GM23338 (cell line): ENCODE data around the gene MLLT6. TPM values are rescaled to one million over a fixed set of nuclear protein-coding genes. Genes with fewer than 3 reads are reported as not detected.

Experiments
- ATAC-seq: fragments of 200-7000 bp; cut with Tn5 transposase; 3 replicates; pipeline ENCODE4 v1.9.1; 2020
- DNase-seq: peaks from one replicate; pipeline ENCODE4 v3.0.0-alpha.2; 2015; ENCODE audit warnings: low spot score
- H2AFZ ChIP-seq: fragments of 200-600 bp; sonication (generic); 2 replicates; pipeline ENCODE4 v1.8.0; 2016; ENCODE audit warnings: antibody characterized with exemption, mild to moderate bottlenecking, moderate library complexity
- H3F3A ChIP-seq: fragments of 200-600 bp; sonication (generic); replicated peaks from 2 replicates; pipeline ENCODE4 v1.8.0; 2017; ENCODE audit warnings: antibody characterized with exemption, mixed run types, low read depth
- H3K27ac ChIP-seq: fragments of 200-600 bp; sonication (generic); 2 replicates; pipeline ENCODE4 v1.6.1; 2016; ENCODE audit warnings: low read depth
- H3K27me3 ChIP-seq: fragments of 200-600 bp; sonication (generic); 2 replicates; pipeline ENCODE4 v1.8.0; 2016; ENCODE audit warnings: mild to moderate bottlenecking, mixed run types, moderate library complexity; ENCODE audit not compliant: insufficient read depth
- H3K36me3 ChIP-seq: fragments of 200-600 bp; sonication (generic); 2 replicates; pipeline ENCODE4 v1.8.0; 2016; ENCODE audit warnings: mild to moderate bottlenecking; ENCODE audit not compliant: insufficient read depth
- H3K4me1 ChIP-seq: fragments of 200-600 bp; sonication (generic); 2 replicates; pipeline ENCODE4 v1.8.0; 2016; ENCODE audit warnings: mild to moderate bottlenecking, moderate library complexity; ENCODE audit not compliant: insufficient read depth
- H3K4me2 ChIP-seq: fragments of 200-600 bp; sonication (generic); 2 replicates; pipeline ENCODE4 v1.7.1; 2017; ENCODE audit warnings: mixed run types
- H3K4me3 ChIP-seq: fragments of 200-600 bp; sonication (generic); 2 replicates; pipeline ENCODE4 v1.6.1; 2016; ENCODE audit warnings: mixed run types
- H3K79me2 ChIP-seq: fragments of 200-600 bp; sonication (generic); replicated peaks from 2 replicates; pipeline ENCODE4 v1.8.0; 2017; ENCODE audit warnings: mild to moderate bottlenecking; ENCODE audit not compliant: insufficient read depth
- H3K9me2 ChIP-seq: fragments of 200-600 bp; sonication (generic); 2 replicates; pipeline ENCODE4 v1.8.0; 2017; ENCODE audit not compliant: insufficient read depth
- H4K20me1 ChIP-seq: fragments of 200-600 bp; sonication (generic); replicated peaks from 2 replicates; pipeline ENCODE4 v1.8.0; 2017; ENCODE audit warnings: mild to moderate bottlenecking; ENCODE audit not compliant: insufficient read depth
- H3K27ac Mint-ChIP-seq: 2 replicates; pipeline ENCODE4 v1.8.0; 2020; ENCODE audit warnings: inconsistent platforms, mild to moderate bottlenecking, moderate library complexity, mixed read lengths
- H3K27me3 Mint-ChIP-seq: 3 replicates; pipeline ENCODE4 v1.8.0; 2022; ENCODE audit warnings: low read depth, mild to moderate bottlenecking, moderate library complexity, mixed read lengths, inconsistent platforms; ENCODE audit not compliant: insufficient read depth, poor library complexity
- H3K36me3 Mint-ChIP-seq: 3 replicates; pipeline ENCODE4 v1.8.0; 2021; ENCODE audit warnings: low read depth, mild to moderate bottlenecking, inconsistent platforms, moderate library complexity, mixed read lengths
- H3K4me1 Mint-ChIP-seq: 3 replicates; pipeline ENCODE4 v1.8.0; 2020; ENCODE audit warnings: mild to moderate bottlenecking, inconsistent platforms, mixed read lengths
- H3K4me3 Mint-ChIP-seq: 3 replicates; pipeline ENCODE4 v1.8.0; 2021; ENCODE audit warnings: moderate library complexity, mild to moderate bottlenecking, inconsistent platforms, mixed read lengths
- H3K9me3 Mint-ChIP-seq: 3 replicates; pipeline ENCODE4 v1.8.0; 2020; ENCODE audit warnings: moderate library complexity, mild to moderate bottlenecking, inconsistent platforms, mixed read lengths
- CREB1 ChIP-seq: fragments of 250-450 bp; sonication (Bioruptor Pico); IDR thresholded peaks from 2 replicates; pipeline ENCODE4 v1.5.0; 2020; ENCODE audit warnings: low read depth, mild to moderate bottlenecking, moderate library complexity
- ETS1 ChIP-seq: IDR thresholded peaks from 2 replicates; pipeline ENCODE4 v1.6.1; 2016; ENCODE audit warnings: antibody characterized with exemption
- EZH2 ChIP-seq: fragments of 200-600 bp; sonication (generic); IDR thresholded peaks from one replicate; pipeline ENCODE4 v1.8.0; 2017; ENCODE audit warnings: antibody characterized with exemption, mild to moderate bottlenecking, low read depth; ENCODE audit not compliant: unreplicated experiment
- EZH2phosphoT487 ChIP-seq: fragments of 200-600 bp; sonication (generic); IDR thresholded peaks from one replicate; pipeline ENCODE4 v1.8.1; 2018; ENCODE audit warnings: antibody characterized with exemption; ENCODE audit not compliant: unreplicated experiment
- JUNB ChIP-seq: IDR thresholded peaks from one replicate; pipeline ENCODE4 v1.6.1; 2016; ENCODE audit warnings: antibody characterized with exemption; ENCODE audit not compliant: unreplicated experiment
- NANOG ChIP-seq: IDR thresholded peaks from 2 replicates; pipeline ENCODE4 v1.6.1; 2016; ENCODE audit warnings: antibody characterized with exemption, borderline replicate concordance
- POLR2AphosphoS5 ChIP-seq: IDR thresholded peaks from 2 replicates; pipeline ENCODE4 v1.6.1; 2016; ENCODE audit warnings: antibody characterized with exemption, low read depth
- STAT1 ChIP-seq: IDR thresholded peaks from one replicate; pipeline ENCODE4 v1.6.1; 2016; ENCODE audit warnings: antibody characterized with exemption; ENCODE audit not compliant: unreplicated experiment
- ZNF114 ChIP-seq: fragments of 250-450 bp; sonication (Bioruptor Pico); IDR thresholded peaks from 2 replicates; pipeline ENCODE4 v1.5.0; 2020; ENCODE audit warnings: mild to moderate bottlenecking, moderate library complexity
- ZNF331 ChIP-seq: fragments of 250-450 bp; sonication (Bioruptor Pico); IDR thresholded peaks from 2 replicates; pipeline ENCODE4 v1.5.0; 2020; ENCODE audit warnings: low read depth, mild to moderate bottlenecking, moderate library complexity
- polyA plus RNA-seq: library from polyadenylated mRNA; unstranded; fragments of >200 nt; fragmentation: Nextera tagmentation; extraction: Ambion mirVana; gene quantifications from 2 replicates; pipeline ENCODE4 v1.2.1, GENCODE V29; 2016
- total RNA-seq: library from RNA; depleted of rRNA; stranded (reverse); fragments of >200 nt; shearing (Covaris generic); gene quantifications from 2 replicates; pipeline ENCODE4 v1.2.3, GENCODE V29; 2014
- TF ChIP-seq, protein P1 (sequence below): IDR thresholded peaks from one replicate; pipeline ENCODE4 v1.6.1; 2018; ENCODE audit warnings: antibody characterized with exemption; ENCODE audit not compliant: unreplicated experiment
- TF ChIP-seq, protein P2 (sequence below): fragments of 250-450 bp; sonication (Bioruptor Pico); IDR thresholded peaks from 2 replicates; pipeline ENCODE4 v1.5.0; 2020; ENCODE audit warnings: mild to moderate bottlenecking, moderate library complexity
- TF ChIP-seq, protein P3 (sequence below), 2 experiments: fragments of 200-600 bp in 1 of 2; sonication (generic) in 1 of 2; conservative IDR thresholded peaks; 2 replicates each; pipeline versions ENCODE4 v1.5.1 to v1.6.1; 2016 to 2017; ENCODE audit warnings: antibody characterized with exemption in 2 of 2, low read depth in 2 of 2, mild to moderate bottlenecking in 2 of 2, moderate library complexity in 1 of 2

Gene MLLT6
- total and polyA plus RNA-seq, 2 experiments from 2014 or later: 2.6 to 2.8 TPM

DNA sequence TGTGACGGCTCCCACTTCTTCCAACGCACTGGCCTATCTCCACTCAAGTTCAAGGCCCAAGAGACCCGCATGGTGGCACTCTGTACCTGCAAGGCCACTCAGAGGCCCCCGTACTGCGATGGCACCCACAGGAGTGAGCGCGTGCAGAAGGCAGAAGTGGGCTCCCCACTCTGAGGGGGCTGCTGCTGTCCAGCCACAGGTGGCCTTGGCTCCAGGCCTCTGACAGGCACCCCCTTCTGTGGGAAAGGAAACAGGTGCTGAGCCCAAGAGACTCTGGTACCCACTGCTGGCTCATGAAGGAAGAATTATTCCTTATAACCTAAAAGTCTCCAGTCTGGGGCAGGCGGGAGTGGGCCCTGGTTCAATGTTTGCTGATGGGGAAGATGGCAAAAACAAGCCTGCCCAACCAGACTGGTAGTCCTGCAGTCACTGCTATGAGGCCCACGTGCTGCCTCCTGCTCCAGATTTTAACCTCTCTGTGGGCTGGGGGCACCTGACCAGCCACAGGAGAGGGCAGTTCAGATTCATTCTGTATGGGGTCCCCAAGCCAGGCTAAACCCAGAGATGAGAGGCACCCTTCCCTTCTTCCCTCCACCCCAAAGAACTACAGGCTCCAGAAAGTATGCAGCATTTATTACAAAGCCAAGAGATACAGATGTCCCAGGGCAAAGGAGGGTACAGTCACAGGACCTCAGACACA, 28.4 kb downstream of the MLLT6 start:
- H3K27me3 Mint-ChIP-seq: peaks cover 33% of the 10 kb centered on the region
- Histone ChIP-seq H3K27me3 (peaks cover 13% of the 10 kb centered on the region), H3K27ac (no peak overlapping the region), H2AFZ (no peak overlapping the region), H3K9me2 (no peaks in the 10 kb centered on the region), H4K20me1 (peaks cover 25% of the 10 kb centered on the region), H3F3A (peaks cover 15% of the 10 kb centered on the region), H3K79me2 (no peaks in the 10 kb centered on the region), H3K36me3 (peaks cover 4% of the 10 kb centered on the region), H3K4me2 (no peak overlapping the region), H3K4me3 (no peak overlapping the region), H3K4me1 (peaks cover 22% of the 10 kb centered on the region)
- no peak for ATAC-seq
- peaks cover 28% of the 10 kb centered on the region for H3K4me1 Mint-ChIP-seq
- no peak overlapping the region; the same call in 2 of the 3 replicates for H3K4me3 Mint-ChIP-seq
- H3K36me3 Mint-ChIP-seq: peaks cover 46% of the 10 kb centered on the region
- H3K9me3 Mint-ChIP-seq: no peaks in the 10 kb centered on the region
- H3K27ac Mint-ChIP-seq: no peak overlapping the region
- no peak for DNase-seq
- TF ChIP-seq EZH2 (no peak), STAT1 (no peak), POLR2AphosphoS5 (no peak), JUNB (no peak), EZH2phosphoT487 (no peak), CREB1 (CRISPR knock-in tag) (no peak), ZNF331 (CRISPR knock-in tag) (no peak), ETS1 (no peak), ZNF114 (CRISPR knock-in tag) (no peak), NANOG (no peak)
- TF ChIP-seq, protein P1, sequence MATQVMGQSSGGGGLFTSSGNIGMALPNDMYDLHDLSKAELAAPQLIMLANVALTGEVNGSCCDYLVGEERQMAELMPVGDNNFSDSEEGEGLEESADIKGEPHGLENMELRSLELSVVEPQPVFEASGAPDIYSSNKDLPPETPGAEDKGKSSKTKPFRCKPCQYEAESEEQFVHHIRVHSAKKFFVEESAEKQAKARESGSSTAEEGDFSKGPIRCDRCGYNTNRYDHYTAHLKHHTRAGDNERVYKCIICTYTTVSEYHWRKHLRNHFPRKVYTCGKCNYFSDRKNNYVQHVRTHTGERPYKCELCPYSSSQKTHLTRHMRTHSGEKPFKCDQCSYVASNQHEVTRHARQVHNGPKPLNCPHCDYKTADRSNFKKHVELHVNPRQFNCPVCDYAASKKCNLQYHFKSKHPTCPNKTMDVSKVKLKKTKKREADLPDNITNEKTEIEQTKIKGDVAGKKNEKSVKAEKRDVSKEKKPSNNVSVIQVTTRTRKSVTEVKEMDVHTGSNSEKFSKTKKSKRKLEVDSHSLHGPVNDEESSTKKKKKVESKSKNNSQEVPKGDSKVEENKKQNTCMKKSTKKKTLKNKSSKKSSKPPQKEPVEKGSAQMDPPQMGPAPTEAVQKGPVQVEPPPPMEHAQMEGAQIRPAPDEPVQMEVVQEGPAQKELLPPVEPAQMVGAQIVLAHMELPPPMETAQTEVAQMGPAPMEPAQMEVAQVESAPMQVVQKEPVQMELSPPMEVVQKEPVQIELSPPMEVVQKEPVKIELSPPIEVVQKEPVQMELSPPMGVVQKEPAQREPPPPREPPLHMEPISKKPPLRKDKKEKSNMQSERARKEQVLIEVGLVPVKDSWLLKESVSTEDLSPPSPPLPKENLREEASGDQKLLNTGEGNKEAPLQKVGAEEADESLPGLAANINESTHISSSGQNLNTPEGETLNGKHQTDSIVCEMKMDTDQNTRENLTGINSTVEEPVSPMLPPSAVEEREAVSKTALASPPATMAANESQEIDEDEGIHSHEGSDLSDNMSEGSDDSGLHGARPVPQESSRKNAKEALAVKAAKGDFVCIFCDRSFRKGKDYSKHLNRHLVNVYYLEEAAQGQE: no peak
- TF ChIP-seq, protein P2, sequence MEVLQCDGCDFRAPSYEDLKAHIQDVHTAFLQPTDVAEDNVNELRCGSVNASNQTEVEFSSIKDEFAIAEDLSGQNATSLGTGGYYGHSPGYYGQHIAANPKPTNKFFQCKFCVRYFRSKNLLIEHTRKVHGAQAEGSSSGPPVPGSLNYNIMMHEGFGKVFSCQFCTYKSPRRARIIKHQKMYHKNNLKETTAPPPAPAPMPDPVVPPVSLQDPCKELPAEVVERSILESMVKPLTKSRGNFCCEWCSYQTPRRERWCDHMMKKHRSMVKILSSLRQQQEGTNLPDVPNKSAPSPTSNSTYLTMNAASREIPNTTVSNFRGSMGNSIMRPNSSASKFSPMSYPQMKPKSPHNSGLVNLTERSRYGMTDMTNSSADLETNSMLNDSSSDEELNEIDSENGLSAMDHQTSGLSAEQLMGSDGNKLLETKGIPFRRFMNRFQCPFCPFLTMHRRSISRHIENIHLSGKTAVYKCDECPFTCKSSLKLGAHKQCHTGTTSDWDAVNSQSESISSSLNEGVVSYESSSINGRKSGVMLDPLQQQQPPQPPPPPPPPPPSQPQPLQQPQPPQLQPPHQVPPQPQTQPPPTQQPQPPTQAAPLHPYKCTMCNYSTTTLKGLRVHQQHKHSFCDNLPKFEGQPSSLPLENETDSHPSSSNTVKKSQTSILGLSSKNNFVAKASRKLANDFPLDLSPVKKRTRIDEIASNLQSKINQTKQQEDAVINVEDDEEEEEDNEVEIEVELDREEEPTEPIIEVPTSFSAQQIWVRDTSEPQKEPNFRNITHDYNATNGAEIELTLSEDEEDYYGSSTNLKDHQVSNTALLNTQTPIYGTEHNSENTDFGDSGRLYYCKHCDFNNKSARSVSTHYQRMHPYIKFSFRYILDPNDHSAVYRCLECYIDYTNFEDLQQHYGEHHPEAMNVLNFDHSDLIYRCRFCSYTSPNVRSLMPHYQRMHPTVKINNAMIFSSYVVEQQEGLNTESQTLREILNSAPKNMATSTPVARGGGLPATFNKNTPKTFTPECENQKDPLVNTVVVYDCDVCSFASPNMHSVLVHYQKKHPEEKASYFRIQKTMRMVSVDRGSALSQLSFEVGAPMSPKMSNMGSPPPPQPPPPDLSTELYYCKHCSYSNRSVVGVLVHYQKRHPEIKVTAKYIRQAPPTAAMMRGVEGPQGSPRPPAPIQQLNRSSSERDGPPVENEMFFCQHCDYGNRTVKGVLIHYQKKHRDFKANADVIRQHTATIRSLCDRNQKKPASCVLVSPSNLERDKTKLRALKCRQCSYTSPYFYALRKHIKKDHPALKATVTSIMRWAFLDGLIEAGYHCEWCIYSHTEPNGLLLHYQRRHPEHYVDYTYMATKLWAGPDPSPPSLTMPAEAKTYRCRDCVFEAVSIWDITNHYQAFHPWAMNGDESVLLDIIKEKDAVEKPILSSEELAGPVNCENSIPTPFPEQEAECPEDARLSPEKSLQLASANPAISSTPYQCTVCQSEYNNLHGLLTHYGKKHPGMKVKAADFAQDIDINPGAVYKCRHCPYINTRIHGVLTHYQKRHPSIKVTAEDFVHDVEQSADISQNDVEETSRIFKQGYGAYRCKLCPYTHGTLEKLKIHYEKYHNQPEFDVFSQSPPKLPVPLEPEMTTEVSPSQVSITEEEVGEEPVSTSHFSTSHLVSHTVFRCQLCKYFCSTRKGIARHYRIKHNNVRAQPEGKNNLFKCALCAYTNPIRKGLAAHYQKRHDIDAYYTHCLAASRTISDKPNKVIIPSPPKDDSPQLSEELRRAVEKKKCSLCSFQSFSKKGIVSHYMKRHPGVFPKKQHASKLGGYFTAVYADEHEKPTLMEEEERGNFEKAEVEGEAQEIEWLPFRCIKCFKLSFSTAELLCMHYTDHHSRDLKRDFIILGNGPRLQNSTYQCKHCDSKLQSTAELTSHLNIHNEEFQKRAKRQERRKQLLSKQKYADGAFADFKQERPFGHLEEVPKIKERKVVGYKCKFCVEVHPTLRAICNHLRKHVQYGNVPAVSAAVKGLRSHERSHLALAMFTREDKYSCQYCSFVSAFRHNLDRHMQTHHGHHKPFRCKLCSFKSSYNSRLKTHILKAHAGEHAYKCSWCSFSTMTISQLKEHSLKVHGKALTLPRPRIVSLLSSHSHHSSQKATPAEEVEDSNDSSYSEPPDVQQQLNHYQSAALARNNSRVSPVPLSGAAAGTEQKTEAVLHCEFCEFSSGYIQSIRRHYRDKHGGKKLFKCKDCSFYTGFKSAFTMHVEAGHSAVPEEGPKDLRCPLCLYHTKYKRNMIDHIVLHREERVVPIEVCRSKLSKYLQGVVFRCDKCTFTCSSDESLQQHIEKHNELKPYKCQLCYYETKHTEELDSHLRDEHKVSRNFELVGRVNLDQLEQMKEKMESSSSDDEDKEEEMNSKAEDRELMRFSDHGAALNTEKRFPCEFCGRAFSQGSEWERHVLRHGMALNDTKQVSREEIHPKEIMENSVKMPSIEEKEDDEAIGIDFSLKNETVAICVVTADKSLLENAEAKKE: no peak
- TF ChIP-seq, protein P3, sequence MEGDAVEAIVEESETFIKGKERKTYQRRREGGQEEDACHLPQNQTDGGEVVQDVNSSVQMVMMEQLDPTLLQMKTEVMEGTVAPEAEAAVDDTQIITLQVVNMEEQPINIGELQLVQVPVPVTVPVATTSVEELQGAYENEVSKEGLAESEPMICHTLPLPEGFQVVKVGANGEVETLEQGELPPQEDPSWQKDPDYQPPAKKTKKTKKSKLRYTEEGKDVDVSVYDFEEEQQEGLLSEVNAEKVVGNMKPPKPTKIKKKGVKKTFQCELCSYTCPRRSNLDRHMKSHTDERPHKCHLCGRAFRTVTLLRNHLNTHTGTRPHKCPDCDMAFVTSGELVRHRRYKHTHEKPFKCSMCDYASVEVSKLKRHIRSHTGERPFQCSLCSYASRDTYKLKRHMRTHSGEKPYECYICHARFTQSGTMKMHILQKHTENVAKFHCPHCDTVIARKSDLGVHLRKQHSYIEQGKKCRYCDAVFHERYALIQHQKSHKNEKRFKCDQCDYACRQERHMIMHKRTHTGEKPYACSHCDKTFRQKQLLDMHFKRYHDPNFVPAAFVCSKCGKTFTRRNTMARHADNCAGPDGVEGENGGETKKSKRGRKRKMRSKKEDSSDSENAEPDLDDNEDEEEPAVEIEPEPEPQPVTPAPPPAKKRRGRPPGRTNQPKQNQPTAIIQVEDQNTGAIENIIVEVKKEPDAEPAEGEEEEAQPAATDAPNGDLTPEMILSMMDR (conservative IDR thresholded peaks at IDR 0.05; ENCODE audit: low read depth in 2 of 2): no peak
